GM12865 (cell line): Measurements from ENCODE around the gene TIFAB.

Experiments
- DNase-seq: peaks from one replicate; pipeline ENCODE4 v3.0.0; 2010; ENCODE audit warnings: low read depth
- H3K4me3 ChIP-seq: 2 replicates; pipeline ENCODE4 v1.5.1; 2011; ENCODE audit warnings: mild to moderate bottlenecking, low read depth, low read length, control low read depth
- TF ChIP-seq, protein P1 (sequence below): IDR thresholded peaks from 2 replicates; pipeline ENCODE4 v1.5.1; 2011; ENCODE audit warnings: low read length, control low read depth, low read depth, inconsistent platforms; ENCODE audit not compliant: insufficient read depth; ENCODE audit errors: missing control alignments

TIFAB gene

DNA sequence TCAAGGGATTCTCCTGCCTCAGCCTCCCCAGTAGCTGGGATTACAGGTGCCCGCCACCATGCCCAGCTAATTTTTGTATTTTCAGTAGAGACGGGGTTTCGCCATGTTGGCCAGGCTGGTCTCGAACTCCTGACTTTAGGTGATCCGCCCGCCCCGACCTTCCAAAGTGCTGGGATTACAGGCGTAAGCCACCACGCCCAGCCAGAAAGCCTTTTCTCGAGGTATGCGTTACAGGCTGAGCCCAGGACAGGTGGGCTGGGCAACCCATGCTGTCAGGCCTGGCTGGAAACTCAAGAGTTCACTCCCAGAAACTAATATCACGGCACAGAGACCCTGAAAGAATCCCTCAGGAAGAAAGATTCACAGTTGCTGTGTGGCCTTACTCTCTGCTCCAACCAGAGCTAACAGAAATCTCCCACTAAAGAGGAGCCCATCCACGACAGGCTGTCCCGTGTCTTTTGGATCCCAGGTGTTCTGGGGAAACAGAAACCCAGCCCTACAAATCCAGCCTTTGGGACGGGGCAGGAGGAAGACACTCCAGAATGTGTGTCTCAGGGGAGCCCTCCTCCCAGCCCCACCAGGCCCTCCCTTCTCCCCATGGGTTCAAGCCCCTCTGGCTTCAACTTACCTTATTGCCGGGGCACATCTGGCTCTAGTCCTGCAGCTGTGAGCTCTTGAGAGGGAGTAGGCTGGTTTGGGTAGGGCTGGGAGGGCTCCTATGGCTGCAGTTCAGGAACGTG is 400 bp downstream of the TIFAB start:
- no peak overlapping the region for H3K4me3 ChIP-seq
- no peak for DNase-seq
- TF ChIP-seq, protein P1, sequence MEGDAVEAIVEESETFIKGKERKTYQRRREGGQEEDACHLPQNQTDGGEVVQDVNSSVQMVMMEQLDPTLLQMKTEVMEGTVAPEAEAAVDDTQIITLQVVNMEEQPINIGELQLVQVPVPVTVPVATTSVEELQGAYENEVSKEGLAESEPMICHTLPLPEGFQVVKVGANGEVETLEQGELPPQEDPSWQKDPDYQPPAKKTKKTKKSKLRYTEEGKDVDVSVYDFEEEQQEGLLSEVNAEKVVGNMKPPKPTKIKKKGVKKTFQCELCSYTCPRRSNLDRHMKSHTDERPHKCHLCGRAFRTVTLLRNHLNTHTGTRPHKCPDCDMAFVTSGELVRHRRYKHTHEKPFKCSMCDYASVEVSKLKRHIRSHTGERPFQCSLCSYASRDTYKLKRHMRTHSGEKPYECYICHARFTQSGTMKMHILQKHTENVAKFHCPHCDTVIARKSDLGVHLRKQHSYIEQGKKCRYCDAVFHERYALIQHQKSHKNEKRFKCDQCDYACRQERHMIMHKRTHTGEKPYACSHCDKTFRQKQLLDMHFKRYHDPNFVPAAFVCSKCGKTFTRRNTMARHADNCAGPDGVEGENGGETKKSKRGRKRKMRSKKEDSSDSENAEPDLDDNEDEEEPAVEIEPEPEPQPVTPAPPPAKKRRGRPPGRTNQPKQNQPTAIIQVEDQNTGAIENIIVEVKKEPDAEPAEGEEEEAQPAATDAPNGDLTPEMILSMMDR = no peak

GRCh38 chr5:135450952-135451351 is 1.2 kb downstream of the TIFAB start:
- TF ChIP-seq, protein P1 = no peak
- no peak overlapping the region for H3K4me3 ChIP-seq
- DNase-seq = no peak

DNA sequence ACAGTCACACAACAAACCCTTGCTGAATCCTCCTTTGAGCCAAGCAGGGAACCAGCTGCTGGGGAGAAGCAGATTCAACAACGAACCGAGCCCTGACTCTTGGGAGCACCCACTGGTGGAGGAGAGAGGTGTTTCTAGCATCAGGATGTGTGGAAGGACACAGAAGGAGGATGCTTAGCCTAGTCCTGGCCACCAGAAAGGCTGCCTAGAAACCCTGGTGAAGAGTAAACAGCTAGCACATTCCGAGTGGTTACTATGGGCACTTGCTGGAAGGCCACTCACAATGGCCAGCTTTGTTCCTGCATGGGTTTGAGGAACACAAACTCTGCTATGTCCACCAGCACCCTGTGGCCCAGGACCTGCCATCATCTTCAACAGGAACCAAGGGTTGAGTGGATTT is 1.8 kb downstream of the TIFAB start:
- DNase-seq = no peak
- no peak overlapping the region for H3K4me3 ChIP-seq
- TF ChIP-seq, protein P1 = no peak

GRCh38 chr5:135449644-135450043 is 2.5 kb downstream of the TIFAB start:
- H3K4me3 ChIP-seq = no peak overlapping the region
- TF ChIP-seq, protein P1 = no peak
- no peak for DNase-seq

- DNase-seq = no peak
- TF ChIP-seq, protein P1 = no peak
- H3K4me3 ChIP-seq = no peak overlapping the region
Observed at GRCh38 chr5:135448791-135449507, 3.2 kb downstream of the TIFAB start.

DNA sequence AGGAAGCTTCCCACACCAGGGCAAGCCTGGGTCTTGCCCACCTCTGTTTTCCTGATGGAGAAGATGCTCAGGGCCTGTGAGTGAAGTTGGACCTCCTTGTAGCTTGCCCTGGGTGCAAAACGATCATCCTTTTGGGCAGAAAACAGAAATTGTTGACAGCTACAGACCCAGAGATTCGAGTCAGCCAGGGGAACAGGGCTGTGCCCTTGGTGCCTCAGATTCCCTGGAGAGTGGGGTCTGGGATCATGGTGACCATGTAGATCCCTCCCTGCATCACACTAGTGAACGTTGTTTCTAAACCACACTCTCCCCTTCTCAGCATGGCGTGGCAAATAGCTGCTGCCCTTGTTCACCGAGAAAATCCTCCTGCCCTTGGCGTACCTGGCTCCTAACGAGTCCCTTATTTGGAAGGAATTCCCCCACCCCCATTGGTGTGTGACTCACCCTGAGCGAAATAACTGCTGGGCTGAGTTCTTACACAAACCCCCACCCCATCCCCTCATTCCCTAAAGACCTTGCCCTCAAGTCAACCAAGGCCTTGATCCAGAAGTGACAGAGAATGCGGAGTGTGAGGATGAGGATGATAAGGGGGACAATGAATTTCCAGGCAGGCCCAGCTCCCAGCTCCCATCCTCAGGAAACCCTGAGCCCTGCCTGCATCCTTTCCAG is 3.9 kb downstream of the TIFAB start:
- DNase-seq = no peak
- TF ChIP-seq, protein P1 = no peak

More for the DNA sequence above, 3.9 kb downstream of the TIFAB start:
- H3K4me3 ChIP-seq = no peak overlapping the region
